HG02884 (cell line): Measurements from ENCODE around the gene IGFALS.

Experiments used
- ATAC-seq: cut with Tn5 transposase; IDR thresholded peaks from one replicate; pipeline ENCODE4 v1.9.1; 2021; ENCODE audit warnings: mild to moderate bottlenecking, moderate library complexity; ENCODE audit not compliant: unreplicated experiment

Gene IGFALS

DNA sequence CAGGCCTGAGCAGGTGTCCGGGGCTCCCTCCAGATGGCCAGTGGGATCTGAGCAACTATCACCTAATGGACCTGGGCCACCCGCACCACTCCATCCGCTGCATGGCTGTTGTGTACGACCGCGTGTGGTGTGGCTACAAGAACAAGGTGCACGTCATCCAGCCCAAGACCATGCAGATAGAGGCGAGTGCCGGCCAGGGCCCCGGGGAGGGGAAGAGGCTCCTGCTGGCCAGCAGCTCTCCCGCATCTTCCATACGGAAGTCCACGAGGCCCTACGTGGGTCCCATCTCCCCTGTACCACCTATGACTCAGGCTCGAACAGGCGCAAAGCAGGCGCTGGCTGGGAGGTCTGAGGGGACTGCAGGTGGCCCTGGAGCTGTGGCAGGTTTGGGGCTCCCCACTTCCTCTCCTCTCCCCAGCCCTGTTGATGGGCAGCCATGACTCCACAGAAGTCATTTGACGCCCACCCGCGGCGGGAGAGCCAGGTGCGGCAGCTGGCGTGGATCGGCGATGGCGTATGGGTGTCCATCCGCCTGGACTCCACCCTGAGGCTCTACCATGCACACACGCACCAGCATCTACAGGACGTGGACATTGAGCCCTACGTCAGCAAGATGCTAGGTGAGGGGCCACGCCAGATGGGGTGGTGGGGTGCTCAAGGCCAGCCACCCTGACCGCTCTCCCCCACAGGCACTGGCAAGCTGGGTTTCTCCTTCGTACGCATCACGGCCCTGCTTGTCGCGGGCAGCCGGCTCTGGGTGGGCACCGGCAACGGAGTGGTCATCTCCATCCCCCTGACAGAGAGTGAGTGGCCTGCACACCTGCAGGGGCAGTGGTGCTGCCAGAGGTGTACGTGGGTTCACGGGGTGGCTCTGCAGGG is 26.1 kb downstream of the IGFALS start:
- no peak for ATAC-seq

DNA sequence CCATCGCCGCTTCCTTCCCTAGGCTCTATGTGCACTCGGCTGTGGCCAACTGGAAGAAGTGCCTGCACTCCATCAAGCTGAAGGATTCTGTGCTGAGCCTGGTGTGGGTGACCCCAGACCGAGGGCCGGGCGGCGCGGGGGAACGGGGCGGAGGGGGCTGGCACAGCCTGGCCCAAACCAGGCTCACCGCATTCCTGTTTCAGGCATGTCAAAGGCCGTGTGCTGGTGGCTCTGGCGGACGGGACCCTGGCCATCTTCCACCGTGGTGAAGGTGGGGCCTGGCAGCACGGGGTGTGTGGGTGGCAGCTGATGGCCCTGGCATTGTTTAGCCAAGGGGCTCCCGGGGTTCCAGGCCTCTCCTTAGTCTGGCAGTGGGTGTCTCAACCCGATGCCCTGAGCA is 26.8 kb downstream of the IGFALS start:
- no peak for ATAC-seq

GRCh38 chr16:1766231-1766630 is 27.3 kb downstream of the IGFALS start:
- ATAC-seq, result no peak

DNA sequence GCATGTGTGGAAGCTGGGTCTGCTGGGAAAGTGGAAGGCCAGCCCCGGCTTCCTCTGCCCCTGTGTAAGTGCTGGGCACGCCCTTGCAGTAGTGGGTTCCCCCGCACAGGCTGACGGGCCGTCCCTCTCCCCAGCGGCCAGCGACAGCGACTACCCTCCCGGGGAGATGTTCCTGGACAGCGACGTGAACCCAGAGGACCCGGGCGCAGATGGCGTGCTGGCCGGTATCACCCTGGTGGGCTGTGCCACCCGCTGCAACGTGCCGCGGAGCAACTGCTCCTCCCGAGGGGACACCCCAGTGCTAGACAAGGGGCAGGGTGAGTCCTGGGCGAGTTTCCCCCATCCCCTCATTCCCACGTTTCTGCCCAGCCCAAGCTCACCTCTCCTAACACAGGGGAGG is 27.7 kb downstream of the IGFALS start:
- ATAC-seq, result no peak

GRCh38 chr16:1764971-1765370 is 28.5 kb downstream of the IGFALS start:
- ATAC-seq, result no peak

DNA sequence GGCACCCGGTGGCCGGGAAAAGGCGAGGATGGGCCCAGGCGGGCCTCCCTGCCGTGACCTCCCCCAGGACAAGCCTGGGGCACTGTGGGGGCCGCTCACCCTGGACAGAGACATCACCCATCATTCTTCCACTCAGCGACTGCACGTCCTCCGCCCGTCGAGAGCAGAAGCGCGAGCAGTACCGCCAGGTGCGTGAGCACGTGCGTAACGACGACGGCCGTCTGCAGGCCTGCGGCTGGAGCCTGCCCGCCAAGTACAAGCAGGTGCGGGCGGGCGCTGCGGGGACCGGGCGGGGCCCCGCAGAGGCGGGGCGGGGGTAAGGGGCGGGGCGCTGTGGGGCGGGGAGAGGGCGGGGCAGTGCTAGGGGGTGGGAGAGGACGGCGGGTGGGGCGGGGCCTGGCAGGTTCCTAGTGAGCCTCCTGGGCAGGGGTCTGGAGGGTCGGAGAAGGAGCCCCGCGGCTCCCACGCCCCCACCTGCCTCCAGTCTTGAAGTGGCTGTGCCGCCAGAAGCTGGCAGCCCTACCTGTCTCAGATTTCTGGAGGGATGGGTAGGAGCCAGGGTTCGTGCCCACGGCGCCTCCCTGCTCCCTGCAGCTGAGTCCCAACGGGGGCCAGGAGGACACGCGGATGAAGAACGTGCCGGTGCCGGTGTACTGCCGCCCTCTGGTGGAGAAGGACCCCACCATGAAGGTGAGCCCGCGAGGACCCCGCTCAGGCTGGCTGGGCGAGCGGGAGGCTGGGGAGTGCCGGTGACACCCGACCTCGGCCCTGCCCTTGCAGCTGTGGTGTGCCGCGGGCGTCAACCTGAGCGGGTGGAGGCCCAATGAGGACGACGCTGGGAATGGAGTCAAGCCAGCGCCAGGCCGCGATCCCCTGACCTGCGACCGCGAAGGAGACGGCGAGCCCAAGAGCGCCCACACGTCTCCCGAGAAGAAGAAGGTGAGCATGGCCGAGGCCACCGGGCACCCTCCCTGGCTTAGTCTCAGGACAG is 29.7 kb downstream of the IGFALS start:
- no peak for ATAC-seq

- ATAC-seq, result no peak
Measured at GRCh38 chr16:1762879-1763520, 30.5 kb downstream of the IGFALS start.

DNA sequence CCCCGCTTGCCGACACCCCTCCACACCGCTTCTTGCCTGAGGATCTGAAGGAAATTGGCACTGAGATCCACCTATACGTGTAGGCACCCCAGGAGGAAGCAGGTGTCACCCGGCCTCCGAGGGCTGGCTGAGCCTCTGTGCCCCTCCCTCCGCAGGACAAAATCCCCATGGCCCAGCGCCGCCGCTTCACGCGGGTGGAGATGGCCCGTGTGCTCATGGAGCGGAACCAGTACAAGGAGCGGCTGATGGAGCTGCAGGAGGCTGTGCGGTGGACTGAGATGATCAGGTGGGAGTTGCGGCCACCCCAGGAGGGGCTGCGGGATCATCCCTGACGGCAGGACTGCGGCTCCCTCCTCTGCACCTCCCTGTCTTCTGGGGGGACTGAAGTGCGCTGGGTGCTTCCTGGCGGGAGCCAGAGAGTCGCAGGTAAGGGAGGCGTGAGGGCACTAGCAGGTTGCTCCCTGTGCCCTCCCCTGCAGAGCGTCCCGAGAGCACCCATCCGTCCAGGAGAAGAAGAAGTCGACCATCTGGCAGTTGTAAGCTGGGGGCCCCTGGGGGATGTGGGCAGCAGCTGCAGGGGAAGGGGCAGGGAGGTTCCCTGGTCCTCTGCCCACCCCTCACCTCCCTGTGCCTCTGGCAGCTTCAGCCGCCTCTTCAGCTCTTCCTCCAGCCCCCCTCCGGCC is 31.2 kb downstream of the IGFALS start:
- no peak for ATAC-seq

GRCh38 chr16:1761751-1762150 is 31.8 kb downstream of the IGFALS start:
- ATAC-seq, result no peak

- no peak for ATAC-seq
Measured at GRCh38 chr16:1760911-1761310, 32.6 kb downstream of the IGFALS start.

GRCh38 chr16:1759511-1759910 is 34.0 kb downstream of the IGFALS start:
- no peak for ATAC-seq

GRCh38 chr16:1758923-1759322 is 34.6 kb downstream of the IGFALS start:
- ATAC-seq, result no peak

DNA sequence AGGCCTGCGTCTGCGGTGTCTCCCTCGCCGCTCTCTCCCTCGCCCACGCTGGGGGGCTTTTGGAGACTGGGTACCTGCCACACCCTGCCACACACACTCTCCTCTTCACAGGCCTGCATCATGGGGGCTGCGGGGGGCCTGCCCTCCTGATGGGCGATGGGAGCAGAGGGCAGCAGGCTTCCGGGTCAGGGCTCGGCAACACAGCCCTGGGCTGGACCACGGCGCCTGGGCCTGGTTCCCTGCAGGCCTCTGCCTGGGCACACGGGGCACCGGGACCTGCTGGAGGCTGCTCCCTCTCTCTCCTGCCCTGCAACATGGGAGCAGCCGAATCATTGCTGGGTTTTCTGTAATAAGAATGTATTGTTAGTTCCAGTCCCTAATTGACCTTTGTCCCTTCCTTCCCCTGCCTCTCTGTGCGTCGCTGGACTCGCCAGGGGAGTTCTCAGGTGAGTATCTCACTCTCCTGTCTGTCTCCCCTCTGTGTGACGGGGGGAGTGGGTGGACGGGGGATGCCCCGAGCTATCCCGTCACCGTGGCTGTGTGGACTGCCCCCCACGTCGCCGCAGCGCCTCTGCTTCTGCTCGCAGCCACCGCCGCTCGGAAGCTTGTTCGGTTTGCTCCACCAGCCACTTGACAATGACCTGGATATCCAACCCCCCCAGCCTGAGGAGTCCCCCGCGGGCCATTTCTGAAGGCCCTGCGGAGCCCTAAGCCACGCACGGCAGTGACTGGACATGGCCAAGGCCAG is 35.6 kb downstream of the IGFALS start:
- no peak for ATAC-seq

DNA sequence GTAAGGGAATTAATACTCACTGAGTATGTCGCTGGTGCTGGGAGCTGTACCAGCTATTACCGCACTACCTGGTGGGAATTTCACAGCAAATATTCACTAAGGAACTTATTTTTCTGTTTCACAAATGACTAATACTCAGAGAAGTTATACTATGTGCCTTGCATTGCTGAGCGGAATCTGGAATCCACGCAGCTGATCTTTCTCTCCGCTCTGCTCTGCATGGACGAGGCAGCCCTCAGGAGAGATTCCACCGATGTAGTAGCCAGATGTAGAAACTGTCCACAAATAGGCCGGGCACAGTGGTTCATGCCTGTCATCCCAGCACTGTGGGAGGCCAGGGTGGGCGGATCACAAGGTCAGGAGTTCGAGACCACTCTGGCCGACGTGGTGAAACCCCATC is 39.3 kb downstream of the IGFALS start:
- no peak for ATAC-seq

DNA sequence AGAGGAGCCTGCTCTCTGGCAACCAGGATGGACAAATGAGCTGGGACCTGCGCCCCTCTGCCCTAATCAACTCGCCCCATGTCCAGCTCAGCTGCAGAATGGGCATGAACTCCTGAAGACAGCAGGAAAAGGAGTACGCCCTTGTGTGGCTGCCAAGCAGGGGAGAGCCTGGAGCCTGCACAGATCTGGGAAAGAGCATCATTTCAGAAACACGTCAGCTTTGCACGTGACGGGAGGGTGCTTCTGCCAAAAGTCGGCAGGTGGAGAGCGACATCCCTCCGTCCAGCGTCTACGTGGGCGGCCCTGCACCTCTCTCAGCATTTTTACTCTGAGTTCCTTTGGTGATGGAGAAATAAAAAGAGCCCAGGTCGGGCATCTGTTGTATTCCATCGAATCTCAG is 40.7 kb downstream of the IGFALS start:
- ATAC-seq, result no peak

- ATAC-seq, result no peak
Measured at GRCh38 chr16:1751946-1752345, 41.6 kb downstream of the IGFALS start.

DNA sequence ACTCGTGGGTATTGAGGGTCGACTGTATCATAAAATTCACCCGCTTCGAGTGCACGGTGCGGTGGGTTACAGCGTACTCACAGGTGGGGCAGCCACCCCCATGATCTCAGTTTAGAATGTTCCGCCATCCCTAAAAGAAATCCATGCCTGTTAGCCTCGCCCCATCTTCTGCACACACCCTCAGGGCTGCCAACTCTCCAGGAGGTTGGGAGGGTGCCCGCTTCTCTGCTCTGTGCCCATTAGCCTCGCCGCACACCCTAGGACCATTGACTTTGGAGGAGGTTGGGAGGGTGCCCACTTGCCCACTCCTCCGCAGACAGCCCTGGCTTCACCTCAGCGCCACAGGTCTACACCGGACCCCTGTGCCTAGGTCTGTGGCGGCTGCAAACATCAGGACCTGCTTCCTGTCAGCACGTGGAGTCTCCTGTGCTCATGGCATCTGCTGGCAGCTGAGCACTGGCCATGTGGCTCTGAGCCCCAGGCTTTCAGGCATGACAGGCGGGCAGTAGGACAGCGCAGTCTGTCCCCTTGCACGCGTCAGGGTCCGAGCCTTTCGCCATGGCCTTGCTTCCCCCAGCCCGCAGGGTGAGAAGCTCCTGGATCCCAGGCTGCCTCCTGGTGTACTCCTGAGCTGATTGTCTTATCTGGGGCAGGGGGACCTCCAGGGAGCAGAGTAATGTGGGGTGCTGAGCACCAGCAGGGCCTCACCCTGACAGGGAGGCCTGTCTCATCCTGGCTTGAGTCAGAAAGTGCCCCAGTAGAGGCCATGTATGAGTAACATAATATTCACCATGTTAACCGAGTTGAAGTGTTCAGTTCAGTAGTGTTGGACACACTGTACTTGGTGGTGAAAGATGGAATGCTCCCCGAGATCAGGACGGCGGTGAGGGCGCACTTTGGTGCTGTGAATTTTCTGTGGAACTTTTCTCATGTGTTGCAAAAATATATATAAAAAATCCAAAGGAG is 44.1 kb downstream of the IGFALS start:
- ATAC-seq, result no peak

GRCh38 chr16:1747934-1748333 is 45.6 kb downstream of the IGFALS start:
- ATAC-seq, result no peak

GRCh38 chr16:1746693-1747195 is 46.8 kb downstream of the IGFALS start:
- ATAC-seq, result no peak
